ENCODE results near the gene IMP4.

IMP4 gene

DNA sequence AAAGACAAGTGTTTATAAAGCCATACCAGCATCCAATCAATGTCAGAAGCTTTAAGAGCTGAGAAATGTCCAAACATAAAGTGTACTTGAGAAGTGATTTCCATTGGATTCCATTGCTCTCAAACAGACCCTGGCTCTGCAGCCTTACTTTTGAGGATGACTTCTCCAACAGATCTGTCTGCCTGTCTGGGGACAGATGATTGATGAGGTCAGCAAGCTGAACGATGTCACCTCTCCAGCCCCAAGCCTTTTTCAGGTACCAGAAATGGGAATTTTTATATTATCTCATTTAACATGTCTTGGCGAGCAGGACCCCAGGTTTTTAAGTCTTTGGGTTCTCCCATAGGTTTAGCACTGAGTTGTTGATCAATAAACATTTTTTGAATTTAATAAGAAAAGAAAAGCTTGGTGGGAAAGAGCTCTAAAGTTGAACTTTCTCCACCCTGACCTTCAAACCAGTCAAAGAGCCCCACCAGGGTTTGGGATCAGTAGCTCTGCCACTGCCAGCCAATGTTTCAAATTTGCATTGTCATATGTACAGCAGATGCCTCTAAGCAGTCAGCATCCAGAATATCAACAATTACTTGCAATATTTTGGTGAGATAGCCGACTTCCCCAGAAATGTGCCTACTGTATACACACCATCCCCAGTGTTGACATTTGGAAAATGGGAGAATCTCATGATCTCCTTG is 35.7 kb downstream of the IMP4 start:
- no peak for DNase-seq (ENCODE audit: low spot score)

DNA sequence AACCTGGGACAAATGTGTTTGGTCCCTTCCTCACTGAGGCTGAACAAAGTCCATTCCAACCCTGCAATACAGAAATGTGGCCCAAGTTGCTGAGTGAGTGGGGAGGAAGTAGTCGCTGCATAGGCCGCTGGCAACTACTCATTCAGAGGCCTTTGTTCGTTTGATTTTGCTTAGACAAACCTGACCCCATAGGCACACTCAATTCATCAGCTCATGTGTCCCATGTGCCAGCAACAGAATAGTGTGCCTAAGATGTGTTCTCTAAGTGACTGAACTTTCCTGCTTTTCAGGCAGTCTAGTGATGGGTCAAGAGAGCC is 36.2 kb downstream of the IMP4 start:
- DNase-seq (ENCODE audit: low spot score), result no peak

GRCh38 chr2:130380096-130380934 is 37.6 kb downstream of the IMP4 start:
- DNase-seq (ENCODE audit: low spot score), result no peak

DNA sequence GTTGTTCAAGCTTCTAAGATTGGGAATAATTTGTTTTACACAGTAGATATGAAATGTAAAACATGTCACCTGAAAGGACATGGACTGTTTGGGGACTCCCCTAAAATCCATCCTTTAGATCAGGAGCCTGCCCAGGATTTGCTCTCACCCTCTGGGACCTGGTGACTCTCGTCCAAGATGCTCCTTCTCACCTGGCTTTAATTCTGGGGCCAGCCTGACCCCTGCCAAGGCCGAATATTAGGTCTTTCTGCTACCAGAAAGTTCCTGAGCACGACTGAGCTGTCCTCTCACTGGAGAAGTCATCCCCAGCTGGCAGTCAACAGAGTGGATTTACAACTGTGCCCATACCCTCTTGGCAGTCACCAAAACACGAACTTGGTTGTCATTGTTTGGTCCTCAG is 38.4 kb downstream of the IMP4 start:
- DNase-seq (ENCODE audit: low spot score), result no peak

GRCh38 chr2:130381619-130382018 is 38.9 kb downstream of the IMP4 start:
- DNase-seq (ENCODE audit: low spot score), result no peak

DNA sequence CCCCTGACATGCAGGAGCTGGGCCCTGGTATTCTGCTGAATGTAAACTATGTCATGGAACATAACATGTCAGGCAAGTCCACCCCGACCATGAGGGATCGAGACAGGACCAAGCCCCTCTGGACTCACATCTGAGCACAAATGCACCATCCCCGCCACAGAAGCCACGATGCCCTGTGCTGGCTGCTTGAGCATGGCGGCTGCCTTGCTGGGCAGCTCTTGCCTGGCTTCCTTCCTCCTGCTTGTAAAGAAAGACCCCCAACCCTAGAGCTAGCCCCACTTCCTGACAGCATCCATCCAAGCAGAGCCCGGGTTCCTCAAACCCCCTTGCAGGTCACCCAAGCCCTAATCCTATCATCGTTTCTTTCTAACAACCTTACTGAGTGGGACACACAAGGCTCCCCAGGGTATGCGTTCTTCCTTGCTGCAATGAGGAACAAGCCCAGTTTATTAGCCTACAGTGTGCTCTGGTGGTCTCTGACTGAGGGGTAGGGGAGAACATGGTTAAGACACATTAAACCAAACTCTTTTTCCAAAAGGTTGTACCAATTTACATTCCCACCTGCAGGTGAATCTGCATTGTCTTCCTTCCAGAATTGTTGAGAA is 39.7 kb downstream of the IMP4 start:
- no peak for DNase-seq (ENCODE audit: low spot score)

DNA sequence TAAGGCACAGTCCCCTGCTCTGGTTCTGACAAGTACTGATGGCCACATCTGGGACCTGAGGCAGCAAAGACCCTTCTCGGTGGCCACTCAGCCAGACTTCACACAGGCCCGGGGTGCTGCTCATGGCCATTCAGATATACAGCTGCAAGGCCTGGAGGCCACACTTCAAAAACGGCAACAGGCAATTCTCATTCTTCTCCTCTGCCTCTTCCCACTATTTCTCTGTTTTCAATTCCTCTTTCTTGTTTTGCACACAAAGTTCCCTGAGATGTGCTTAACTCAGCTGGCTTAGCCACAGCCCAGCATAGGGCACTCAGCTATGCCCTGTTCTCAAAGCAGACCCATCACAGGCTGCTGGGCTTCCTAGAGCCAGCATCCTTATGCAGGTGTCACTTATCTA is 43.0 kb downstream of the IMP4 start:
- no peak for DNase-seq (ENCODE audit: low spot score)

DNA sequence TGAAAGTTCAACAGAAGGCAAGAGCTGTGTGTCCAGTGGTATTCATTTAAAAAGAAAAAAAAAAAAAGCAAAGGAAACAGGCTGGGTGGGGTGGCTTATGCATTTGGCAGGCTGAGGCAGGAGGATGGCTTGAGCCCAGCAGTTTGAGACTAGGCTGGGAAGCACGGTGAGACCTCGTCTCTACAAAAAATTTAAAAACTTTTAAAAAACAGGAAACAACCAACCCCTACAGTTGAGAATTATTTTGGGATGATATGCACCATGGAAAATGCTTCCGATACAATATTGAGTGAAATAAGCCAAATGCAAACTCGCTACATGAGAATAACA is 44.3 kb downstream of the IMP4 start:
- DNase-seq (ENCODE audit: low spot score), result no peak

GRCh38 chr2:130387804-130388203 is 45.1 kb downstream of the IMP4 start:
- DNase-seq (ENCODE audit: low spot score), result no peak

DNA sequence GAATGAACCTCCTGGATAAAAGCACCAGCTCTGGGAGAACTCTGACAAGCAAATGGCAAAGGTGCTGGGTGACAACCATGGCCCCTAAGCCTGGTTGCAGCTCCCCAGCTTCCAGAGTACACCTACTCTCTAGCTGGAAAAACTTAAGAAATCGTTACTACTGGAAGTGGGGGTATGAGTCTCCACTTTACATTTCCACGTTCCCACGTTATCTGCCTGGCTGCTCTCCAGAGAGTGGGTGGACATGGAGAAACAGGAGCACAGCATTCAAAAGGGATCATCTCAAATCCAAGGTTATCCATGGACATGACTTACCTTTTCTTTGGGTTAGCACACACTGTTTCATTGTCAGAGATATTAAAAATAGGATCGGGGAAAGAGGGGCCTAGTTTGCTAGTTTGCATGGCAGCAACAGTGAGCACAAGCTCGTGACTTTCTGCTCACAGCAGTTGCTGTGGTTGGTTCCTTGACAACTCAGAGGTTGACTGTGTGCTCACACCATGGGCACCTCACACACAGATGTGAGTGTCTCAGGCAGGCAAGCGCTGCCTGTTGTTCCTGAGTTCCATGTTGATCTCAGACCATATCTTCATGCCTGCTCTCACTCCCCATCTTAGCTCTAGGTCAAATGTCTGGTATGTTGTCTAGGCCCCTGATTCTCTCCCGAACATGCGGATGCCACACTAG is 45.7 kb downstream of the IMP4 start:
- DNase-seq (ENCODE audit: low spot score), result no peak

DNA sequence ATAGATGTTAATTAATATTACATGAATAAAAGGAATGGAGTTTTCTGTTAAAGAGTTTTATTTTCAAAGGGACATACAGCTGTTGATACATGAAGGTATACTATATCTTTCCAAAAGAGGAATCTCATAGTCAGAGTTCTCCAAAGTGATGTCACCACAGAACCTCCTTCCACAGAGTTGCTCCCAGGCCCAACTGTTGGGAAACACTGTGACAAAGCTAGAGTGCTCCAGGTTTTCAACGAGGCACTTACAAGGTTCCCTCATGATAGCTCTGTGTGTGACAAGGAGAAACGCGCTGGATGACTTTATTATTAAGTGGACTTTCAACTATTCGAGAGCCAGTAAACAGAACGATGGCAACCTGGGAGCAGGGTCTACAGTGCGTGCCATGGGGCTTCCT is 46.7 kb downstream of the IMP4 start:
- no peak for DNase-seq (ENCODE audit: low spot score)

DNA sequence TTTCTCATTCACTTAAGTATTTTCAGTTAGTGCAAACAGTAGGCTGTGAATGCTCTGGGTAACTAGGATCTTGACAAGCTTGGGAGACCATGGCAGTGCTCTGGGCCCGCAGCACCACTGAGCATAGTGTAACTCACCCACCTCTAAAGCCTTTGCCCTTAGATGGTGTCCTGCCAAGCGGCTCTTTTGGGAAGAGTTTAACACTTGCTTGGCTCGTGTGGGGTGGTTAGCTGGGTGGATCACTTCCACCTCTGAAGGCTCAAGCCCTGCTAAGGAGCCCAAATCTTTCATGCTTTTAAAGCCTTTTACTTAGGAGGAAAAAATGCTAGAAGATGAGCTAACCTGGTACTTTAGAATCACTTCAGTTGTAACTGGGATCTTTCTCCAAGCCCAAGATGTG is 47.1 kb downstream of the IMP4 start:
- no peak for DNase-seq (ENCODE audit: low spot score)

GRCh38 chr2:130390460-130391057 is 47.9 kb downstream of the IMP4 start:
- no peak for DNase-seq (ENCODE audit: low spot score)

- DNase-seq (ENCODE audit: low spot score), result peak; percentile 82
Observed at GRCh38 chr2:130391058-130391871, 48.6 kb downstream of the IMP4 start.

GRCh38 chr2:130391872-130392670 is 49.4 kb downstream of the IMP4 start:
- peak; percentile 54 for DNase-seq (ENCODE audit: low spot score)

DNA sequence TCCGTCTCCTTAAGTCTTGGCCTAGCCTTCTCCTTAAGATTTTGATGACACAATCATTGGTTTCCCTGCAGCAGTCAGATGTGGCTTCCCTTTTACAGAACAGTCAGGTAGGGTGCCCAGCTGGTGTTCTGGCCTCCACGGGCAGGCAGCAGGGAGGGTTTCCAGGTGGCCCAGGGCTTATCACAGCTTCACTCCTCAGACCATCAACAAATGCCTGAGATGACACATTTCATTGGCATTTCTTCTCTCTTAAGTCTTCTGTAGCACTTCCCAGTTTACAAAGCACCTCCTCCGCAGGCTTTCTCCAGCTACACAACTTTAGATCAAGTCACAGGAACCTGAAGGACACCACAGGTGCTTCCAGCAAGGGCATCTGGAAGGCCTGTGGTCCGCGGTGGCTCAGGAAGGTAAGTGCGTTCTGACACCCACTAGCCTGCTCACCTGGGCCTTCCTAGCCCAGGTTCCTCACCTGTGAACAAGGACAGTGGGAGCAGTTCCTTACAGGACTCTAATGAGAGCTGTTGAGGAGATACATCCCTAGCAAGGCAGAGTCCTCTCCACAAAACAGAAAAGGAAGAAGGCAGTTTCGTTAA is 50.7 kb downstream of the IMP4 start:
- no peak for DNase-seq (ENCODE audit: low spot score)
